Stimulated activated CD8-positive, alpha-beta memory T cell treated with anti-CD3 and anti-CD28 coated beads, Interleukin-2, amount 100 ng/mL, for 48 hours (primary cell): Measurements from ENCODE around the gene CCDC91.
A peak's percentile ranks its signal among the peaks of the same experiment; 100 is the strongest.

Experiments
- DNase-seq, 2 donors: peaks; one replicate each; pipeline ENCODE4 v3.0.0-alpha.2; 2020; ENCODE audit warnings: low read depth in 2 of 2

Gene CCDC91

GRCh38 chr12:28190321-28191050 is at the start of gene CCDC91:
TSS of gene CCDC91 (plus strand) at chr12:28190456. CDS start at chr12:28257216, 66,760 bp downstream.
- peak; percentile 70 to 84 for DNase-seq

GRCh38 chr12:28144059-28144458 is 46.2 kb upstream of the CCDC91 start:
- DNase-seq, result no peak

- DNase-seq, result no peak
These were observed 45.7 kb upstream of the CCDC91 start for GRCh38 chr12:28144532-28144931.

- DNase-seq, result no peak
These were observed 45.0 kb upstream of the CCDC91 start for GRCh38 chr12:28145216-28145615.

- no peak for DNase-seq
These were observed 41.0 kb upstream of the CCDC91 start for GRCh38 chr12:28149279-28149678.

- no peak for DNase-seq
These were observed 33.9 kb upstream of the CCDC91 start for GRCh38 chr12:28156362-28156761.

- no peak for DNase-seq
These were observed 33.5 kb upstream of the CCDC91 start for GRCh38 chr12:28156804-28157203.

GRCh38 chr12:28158353-28158752 is 31.9 kb upstream of the CCDC91 start:
- DNase-seq, result no peak

- DNase-seq, result no peak
These were observed 30.6 kb upstream of the CCDC91 start for GRCh38 chr12:28159688-28160087.

GRCh38 chr12:28161697-28162096 is 28.6 kb upstream of the CCDC91 start:
- no peak for DNase-seq

GRCh38 chr12:28162697-28163096 is 27.6 kb upstream of the CCDC91 start:
- DNase-seq, result no peak

- DNase-seq, result no peak
These were observed 25.5 kb upstream of the CCDC91 start for GRCh38 chr12:28164644-28165275.

GRCh38 chr12:28167981-28168485 is 22.2 kb upstream of the CCDC91 start:
- DNase-seq, result no peak

GRCh38 chr12:28171356-28172060 is 18.7 kb upstream of the CCDC91 start:
- DNase-seq, result no peak

GRCh38 chr12:28172434-28173030 is 17.7 kb upstream of the CCDC91 start:
- DNase-seq, result no peak

- DNase-seq, result no peak
These were observed 16.8 kb upstream of the CCDC91 start for GRCh38 chr12:28173440-28173839.

GRCh38 chr12:28175098-28175589 is 15.1 kb upstream of the CCDC91 start:
- no peak for DNase-seq

- no peak for DNase-seq
These were observed 14.0 kb upstream of the CCDC91 start for GRCh38 chr12:28176295-28176694.

- no peak for DNase-seq
These were observed 12.8 kb upstream of the CCDC91 start for GRCh38 chr12:28177461-28177860.

- DNase-seq, result no peak
These were observed 12.4 kb upstream of the CCDC91 start for GRCh38 chr12:28177905-28178304.

GRCh38 chr12:28178775-28179174 is 11.5 kb upstream of the CCDC91 start:
- no peak for DNase-seq

GRCh38 chr12:28180786-28181185 is 9.5 kb upstream of the CCDC91 start:
- DNase-seq, result no peak
